Measurements from ENCODE around the gene C14orf132. TPM values are rescaled to one million over a fixed set of nuclear protein-coding genes. Genes with fewer than 3 reads are reported as not detected.

The C14orf132 gene
- total and polyA plus RNA-seq, 9 of the 15 experiments (the other 6 are each of a cell fraction or from before 2014, with no cell fraction given): not detected

- WGBS (ENCODE audit: insufficient coverage, low coverage, missing lambda C conversion rate): 0% methylated on average over 18 of the region's 19 CpGs
Observed at GRCh38 chr14:96104469-96105057, 65.4 kb downstream of the C14orf132 start.

GRCh38 chr14:96105089-96105925 lies 66.1 kb downstream of the C14orf132 start:
- Histone ChIP-seq H3K79me2 (ENCODE audit: control insufficient read depth, insufficient read depth, low read length) (no peaks in the 10 kb centered on the region), H2AFZ (ENCODE audit: low read depth, low read length) (no peak overlapping the region), H3K4me1 (replicated peaks in 1 of 2; ENCODE audit: control insufficient read depth in 2 of 2, insufficient read depth in 2 of 2, low read length in 2 of 2) (no peaks in the 10 kb centered on the region; a peak in 1 of 5 replicates), H3K4me3 (no peak overlapping the region), H3K4me2 (ENCODE audit: insufficient read depth, low read length) (no peak overlapping the region), H3K36me3 (ENCODE audit: control insufficient read depth, insufficient read depth, low read length) (no peaks in the 10 kb centered on the region), H4K20me1 (replicated peaks; ENCODE audit: control insufficient read depth, insufficient read depth, low read length) (no peaks in the 10 kb centered on the region), H3K9me1 (ENCODE audit: control insufficient read depth, insufficient read depth, low read length) (no peaks in the 10 kb centered on the region), H3K9me3 (replicated peaks; ENCODE audit: control insufficient read depth, insufficient read depth, low read depth, low read length) (no peaks in the 10 kb centered on the region), H3K9ac (ENCODE audit: insufficient read depth in 1 of 2, low read depth in 2 of 2, low read length in 2 of 2) (no peak overlapping the region), H3K27ac (ENCODE audit: extremely low read depth, low read depth, low read length) (no peak overlapping the region), H3K27me3 (ENCODE audit: control insufficient read depth in 2 of 2, insufficient read depth in 2 of 2, low read length in 2 of 2) (peaks cover 0 to 11% of the 10 kb centered on the region in 2 experiments; a peak in 2 of 5 replicates)
- 2% methylated on average over 15 of the region's 16 CpGs for WGBS (ENCODE audit: insufficient coverage, low coverage, missing lambda C conversion rate)
- DNase-seq (ENCODE audit: extremely low read depth in 1 of 4, low spot score in 3 of 4) (no peak), ATAC-seq (no peak), FAIRE-seq (no peak)
- intact Hi-C loops (cut with micrococcal nuclease): no loop called here
- POLR2A ChIA-PET: no interaction called here
- in situ Hi-C loops (cut with MboI): loop anchor here (10.0 kb wide), 1 partner anchor 339 kb away; no protein-coding TSS in a partner anchor
- CTCF ChIA-PET (ENCODE audit: low intra/inter-chr PET ratio): no interaction called here
- BruUV-seq (replicated peaks): no TSS peak
- no peak for TF ChIP-seq CEBPG (CRISPR knock-in tag; IDR thresholded peaks at IDR 0.05)
- no peak for TF ChIP-seq CEBPG (tag; conservative IDR thresholded peaks at IDR 0.05 in 1 of 2, IDR thresholded peaks at IDR 0.05 in 1 of 2)
- TF ChIP-seq PYGO2 (tag; IDR thresholded peaks at IDR 0.05): no peak
- TF ChIP-seq GTF3C2 (IDR thresholded peaks at IDR 0.05; ENCODE audit: borderline replicate concordance, extremely low read depth, insufficient read length): no peak
- TF ChIP-seq NFATC3 (IDR thresholded peaks at IDR 0.05): no peak
- no peak for TF ChIP-seq ZNF639 (CRISPR knock-in tag; conservative IDR thresholded peaks at IDR 0.05 in 1 of 2, IDR thresholded peaks at IDR 0.05 in 1 of 2)

More at GRCh38 chr14:96104469-96105057, 65.4 kb downstream of the C14orf132 start:
- Histone ChIP-seq H3K36me3 (ENCODE audit: control insufficient read depth, insufficient read depth, low read length) (no peaks in the 10 kb centered on the region), H3K27me3 (ENCODE audit: control insufficient read depth in 2 of 2, insufficient read depth in 2 of 2, low read length in 2 of 2) (peaks cover 0 to 7% of the 10 kb centered on the region in 2 experiments; a peak in 2 of 5 replicates), H3K4me3 (no peak overlapping the region), H3K4me1 (replicated peaks in 1 of 2; ENCODE audit: control insufficient read depth in 2 of 2, insufficient read depth in 2 of 2, low read length in 2 of 2) (peaks cover 0 to 3% of the 10 kb centered on the region in 2 experiments; a peak in 1 of 5 replicates), H3K4me2 (ENCODE audit: insufficient read depth, low read length) (no peak overlapping the region), H2AFZ (ENCODE audit: low read depth, low read length) (no peak overlapping the region), H3K79me2 (ENCODE audit: control insufficient read depth, insufficient read depth, low read length) (no peaks in the 10 kb centered on the region), H3K27ac (ENCODE audit: extremely low read depth, low read depth, low read length) (no peak overlapping the region), H3K9ac (ENCODE audit: insufficient read depth in 1 of 2, low read depth in 2 of 2, low read length in 2 of 2) (no peak overlapping the region), H3K9me1 (ENCODE audit: control insufficient read depth, insufficient read depth, low read length) (no peaks in the 10 kb centered on the region), H3K9me3 (replicated peaks; ENCODE audit: control insufficient read depth, insufficient read depth, low read depth, low read length) (no peaks in the 10 kb centered on the region), H4K20me1 (replicated peaks; ENCODE audit: control insufficient read depth, insufficient read depth, low read length) (no peaks in the 10 kb centered on the region)
- intact Hi-C loops (cut with micrococcal nuclease) (no loop called here), in situ Hi-C loops (cut with MboI) (loop anchor here (10.0 kb wide), 1 partner anchor 340 kb away; no protein-coding TSS in a partner anchor)
- ChIA-PET POLR2A (no interaction called here), CTCF (ENCODE audit: low intra/inter-chr PET ratio) (no interaction called here)
- FAIRE-seq: no peak
- no peak for DNase-seq (ENCODE audit: extremely low read depth in 1 of 4, low spot score in 3 of 4)
- no peak for ATAC-seq
- no TSS peak for BruUV-seq (replicated peaks)
- TF ChIP-seq NR2C2 (CRISPR knock-in tag; IDR thresholded peaks at IDR 0.05) (no peak), NR2C2 (tag; IDR thresholded peaks at IDR 0.05) (peak; percentile 27; the same call in 1 of the 2 replicates), PRPF4 (IDR thresholded peaks at IDR 0.05; ENCODE audit: insufficient read depth, low read depth, low read length, poor library complexity, severe bottlenecking) (no peak), CEBPG (CRISPR knock-in tag; IDR thresholded peaks at IDR 0.05) (no peak), CEBPG (tag; conservative IDR thresholded peaks at IDR 0.05 in 1 of 2, IDR thresholded peaks at IDR 0.05 in 1 of 2) (peak; percentile 7 to 46; a peak in 2 of 4 replicates)
